ENCODE data around the gene CENPU.

- no peak for TF ChIP-seq CTCF (IDR thresholded peaks at IDR 0.05)
- no peak for TF ChIP-seq EZH2 (IDR thresholded peaks at IDR 0.05; ENCODE audit: borderline replicate concordance, insufficient read depth, low read depth, low read length, poor library complexity, severe bottlenecking)
Measured at GRCh38 chr4:184660978-184661377, 72.9 kb downstream of the CENPU start.
